GM10266 (cell line): Measurements from ENCODE around the gene ANKS1B.

Source experiments
- DNase-seq: peaks from one replicate; pipeline ENCODE4 v3.0.0; 2012; ENCODE audit errors: extremely low spot score
- CTCF ChIP-seq: IDR thresholded peaks from 2 replicates; pipeline ENCODE4 v1.5.1; 2012; ENCODE audit warnings: mild to moderate bottlenecking, low read depth; ENCODE audit not compliant: control insufficient read depth, insufficient read depth; ENCODE audit errors: missing control alignments

Gene ANKS1B

GRCh38 chr12:99442758-99443157 lies 542.0 kb downstream of the ANKS1B start:
- no peak for TF ChIP-seq CTCF

GRCh38 chr12:99439399-99439798 lies 545.3 kb downstream of the ANKS1B start:
- DNase-seq: no peak
- TF ChIP-seq CTCF: no peak

More at GRCh38 chr12:99442758-99443157, 542.0 kb downstream of the ANKS1B start:
- DNase-seq: no peak

GRCh38 chr12:99436584-99436983 lies 548.2 kb downstream of the ANKS1B start:
- TF ChIP-seq CTCF: no peak
- DNase-seq: peak; percentile 51

- no peak for DNase-seq
Observed at GRCh38 chr12:99435095-99435791, 549.5 kb downstream of the ANKS1B start.

GRCh38 chr12:99433155-99433554 lies 551.6 kb downstream of the ANKS1B start:
- no peak for TF ChIP-seq CTCF
- no peak for DNase-seq

More at GRCh38 chr12:99435095-99435791, 549.5 kb downstream of the ANKS1B start:
- TF ChIP-seq CTCF: no peak

GRCh38 chr12:99431203-99431602 lies 553.5 kb downstream of the ANKS1B start:
- no peak for DNase-seq
- TF ChIP-seq CTCF: no peak

GRCh38 chr12:99427104-99427503 lies 557.6 kb downstream of the ANKS1B start:
- no peak for TF ChIP-seq CTCF
- DNase-seq: no peak
